Upper lobe of left lung (tissue), 6 donors: ENCODE results near the gene TSC22D2. TPM values are rescaled to one million over a fixed set of nuclear protein-coding genes. Genes with fewer than 3 reads are reported as not detected.

Experiments used
- ATAC-seq, 2 donors: fragments of 200-7000 bp; cut with Tn5 transposase; one replicate each; pipeline ENCODE4 v1.9.1; 2022; ENCODE audit warnings: mild to moderate bottlenecking in 2 of 2, moderate library complexity in 2 of 2; ENCODE audit not compliant: low FRiP score in 2 of 2
- DNase-seq, 2 donors: peaks; one replicate each; pipeline ENCODE4 v3.0.0-alpha.2; 2019 to 2020
- H3K27ac ChIP-seq, 4 donors: fragments of 200-600 bp; sonication (generic); one replicate each; pipeline ENCODE4 v1.5.1; 2016 to 2019
- H3K27me3 ChIP-seq, 4 donors: fragments of 200-600 bp; sonication (generic); one replicate each; pipeline ENCODE4 v1.5.1; 2017 to 2019
- H3K36me3 ChIP-seq, 4 donors: fragments of 200-600 bp; sonication (generic); one replicate each; pipeline ENCODE4 v1.5.1; 2016 to 2019
- H3K4me1 ChIP-seq, 4 donors: fragments of 200-600 bp; sonication (generic); one replicate each; pipeline ENCODE4 v1.5.1; 2018 to 2019
- H3K4me3 ChIP-seq, 4 donors: fragments of 200-600 bp; sonication (generic); one replicate each; pipeline ENCODE4 v1.5.1; 2017 to 2019; ENCODE audit warnings: mild to moderate bottlenecking in 2 of 4, moderate library complexity in 1 of 4
- H3K9me3 ChIP-seq, 4 donors: fragments of 200-600 bp; sonication (generic); one replicate each; pipeline ENCODE4 v1.5.1; 2018 to 2019
- CTCF ChIP-seq, 6 experiments: fragments of 450-650 bp in 4 of 6; fragments of 200-600 bp in 2 of 6; sonication (generic) in 2 of 6; IDR thresholded peaks; one replicate each; pipeline ENCODE4 v1.5.1; 2016 to 2019; ENCODE audit warnings: antibody characterized with exemption in 6 of 6
- EP300 ChIP-seq, 4 donors: sonication (generic); formaldehyde crosslinking; IDR thresholded peaks; one replicate each; pipeline ENCODE4 v1.5.1; 2017; ENCODE audit warnings: antibody characterized with exemption in 4 of 4, control low read depth in 2 of 4
- POLR2A ChIP-seq, 4 donors: fragments of 450-650 bp; IDR thresholded peaks; one replicate each; pipeline ENCODE4 v1.5.1; 2016 to 2017; ENCODE audit warnings: antibody characterized with exemption in 4 of 4, mild to moderate bottlenecking in 2 of 4
- POLR2AphosphoS5 ChIP-seq, 2 donors: sonication (generic); formaldehyde crosslinking; IDR thresholded peaks; one replicate each; pipeline ENCODE4 v1.5.1; 2017; ENCODE audit warnings: antibody characterized with exemption in 2 of 2
- WGBS, 2 donors: methylation state at CpG; one replicate each; pipeline ENCODE4 v1.1.5; 2017 to 2018; 5-methylcytosine and 5-hydroxymethylcytosine counted together
- total RNA-seq, 6 donors: library from RNA; depleted of rRNA in 4 of 6; stranded (reverse); fragments of >200 nt in 4 of 6; gene quantifications; one replicate each; pipeline versions ENCODE4 v1.1.0 to v1.2.1, GENCODE V29; 2016 to 2021
- donor health status: DM: no; HTN: no; CAD: no; lungs with moderate emphysema.
- donor health status: DM: no; HTN: yes; CAD: no; lungs with severe emphysema.

Gene TSC22D2
- total RNA-seq, 6 donors from 2014 or later = 18.3 to 31.4 (median 25.5) TPM

- Histone ChIP-seq H3K36me3 (no peaks in the 10 kb centered on the region), H3K27ac (no peak overlapping the region), H3K9me3 (no peaks in the 10 kb centered on the region), H3K4me1 (no peaks in the 10 kb centered on the region), H3K27me3 (no peaks in the 10 kb centered on the region), H3K4me3 (no peak overlapping the region)
- DNase-seq (no peak), ATAC-seq (no peak)
- TF ChIP-seq POLR2AphosphoS5 (IDR thresholded peaks at IDR 0.05) = no peak
- TF ChIP-seq EP300 (IDR thresholded peaks at IDR 0.05) = no peak
- no peak for TF ChIP-seq CTCF (IDR thresholded peaks at IDR 0.05)
- TF ChIP-seq POLR2A (IDR thresholded peaks at IDR 0.05) = no peak
Observed at GRCh38 chr3:150479370-150479769, 71.3 kb downstream of the TSC22D2 start.

- Histone ChIP-seq H3K36me3 (no peaks in the 10 kb centered on the region), H3K4me1 (no peaks in the 10 kb centered on the region), H3K9me3 (no peaks in the 10 kb centered on the region), H3K4me3 (no peak overlapping the region), H3K27me3 (no peaks in the 10 kb centered on the region), H3K27ac (no peak overlapping the region)
- no peak for TF ChIP-seq CTCF (IDR thresholded peaks at IDR 0.05)
- TF ChIP-seq POLR2AphosphoS5 (IDR thresholded peaks at IDR 0.05) = no peak
- TF ChIP-seq EP300 (IDR thresholded peaks at IDR 0.05) = no peak
- no peak for TF ChIP-seq POLR2A (IDR thresholded peaks at IDR 0.05)
- DNase-seq = no peak
- ATAC-seq = no peak
Observed at GRCh38 chr3:150480877-150481276, 72.8 kb downstream of the TSC22D2 start.

- ATAC-seq = no peak
- no peak overlapping the region for H3K27ac ChIP-seq
- no peaks in the 10 kb centered on the region for H3K36me3 ChIP-seq
- no peaks in the 10 kb centered on the region for H3K4me1 ChIP-seq
- no peak overlapping the region for H3K4me3 ChIP-seq
- no peak for DNase-seq
- peaks cover 0 to 4% (median 2%) of the 10 kb centered on the region in 4 donors for H3K9me3 ChIP-seq
- no peaks in the 10 kb centered on the region for H3K27me3 ChIP-seq
- TF ChIP-seq POLR2A (IDR thresholded peaks at IDR 0.05) = no peak
- TF ChIP-seq CTCF (IDR thresholded peaks at IDR 0.05) = no peak
- TF ChIP-seq POLR2AphosphoS5 (IDR thresholded peaks at IDR 0.05) = no peak
- TF ChIP-seq EP300 (IDR thresholded peaks at IDR 0.05) = no peak
Observed at GRCh38 chr3:150483226-150483625, 75.1 kb downstream of the TSC22D2 start.

- Histone ChIP-seq H3K27me3 (no peaks in the 10 kb centered on the region), H3K27ac (no peak overlapping the region), H3K4me1 (no peaks in the 10 kb centered on the region), H3K36me3 (no peaks in the 10 kb centered on the region), H3K4me3 (no peak overlapping the region), H3K9me3 (peaks cover 0 to 4% (median 2%) of the 10 kb centered on the region in 4 donors)
- TF ChIP-seq POLR2A (IDR thresholded peaks at IDR 0.05) = no peak
- TF ChIP-seq EP300 (IDR thresholded peaks at IDR 0.05) = no peak
- TF ChIP-seq CTCF (IDR thresholded peaks at IDR 0.05) = no peak
- no peak for TF ChIP-seq POLR2AphosphoS5 (IDR thresholded peaks at IDR 0.05)
- ATAC-seq (no peak), DNase-seq (no peak)
- 91 to 100% methylated on average over 1 of the region's 1 CpG for WGBS, 2 donors
Observed at GRCh38 chr3:150484410-150484809, 76.3 kb downstream of the TSC22D2 start.

- no peak for TF ChIP-seq CTCF (IDR thresholded peaks at IDR 0.05)
- TF ChIP-seq POLR2A (IDR thresholded peaks at IDR 0.05) = no peak
- no peak for TF ChIP-seq POLR2AphosphoS5 (IDR thresholded peaks at IDR 0.05)
- no peak for TF ChIP-seq EP300 (IDR thresholded peaks at IDR 0.05)
- Histone ChIP-seq H3K4me1 (no peaks in the 10 kb centered on the region), H3K9me3 (peaks cover 0 to 4% (median 2%) of the 10 kb centered on the region in 4 donors), H3K27ac (no peak overlapping the region), H3K36me3 (no peaks in the 10 kb centered on the region), H3K27me3 (no peaks in the 10 kb centered on the region), H3K4me3 (no peak overlapping the region)
- WGBS, 2 donors = 82 to 92% methylated on average over 2 of the region's 2 CpGs
- no peak for ATAC-seq
- no peak for DNase-seq
Observed at GRCh38 chr3:150488867-150489266, 80.8 kb downstream of the TSC22D2 start.
